ENCODE measurements around the gene SFRP2. TPM values are rescaled to one million over a fixed set of nuclear protein-coding genes. Genes with fewer than 3 reads are reported as not detected.

The SFRP2 gene
- total RNA-seq, 1 donor from 2014 or later: 86.1 TPM

DNA sequence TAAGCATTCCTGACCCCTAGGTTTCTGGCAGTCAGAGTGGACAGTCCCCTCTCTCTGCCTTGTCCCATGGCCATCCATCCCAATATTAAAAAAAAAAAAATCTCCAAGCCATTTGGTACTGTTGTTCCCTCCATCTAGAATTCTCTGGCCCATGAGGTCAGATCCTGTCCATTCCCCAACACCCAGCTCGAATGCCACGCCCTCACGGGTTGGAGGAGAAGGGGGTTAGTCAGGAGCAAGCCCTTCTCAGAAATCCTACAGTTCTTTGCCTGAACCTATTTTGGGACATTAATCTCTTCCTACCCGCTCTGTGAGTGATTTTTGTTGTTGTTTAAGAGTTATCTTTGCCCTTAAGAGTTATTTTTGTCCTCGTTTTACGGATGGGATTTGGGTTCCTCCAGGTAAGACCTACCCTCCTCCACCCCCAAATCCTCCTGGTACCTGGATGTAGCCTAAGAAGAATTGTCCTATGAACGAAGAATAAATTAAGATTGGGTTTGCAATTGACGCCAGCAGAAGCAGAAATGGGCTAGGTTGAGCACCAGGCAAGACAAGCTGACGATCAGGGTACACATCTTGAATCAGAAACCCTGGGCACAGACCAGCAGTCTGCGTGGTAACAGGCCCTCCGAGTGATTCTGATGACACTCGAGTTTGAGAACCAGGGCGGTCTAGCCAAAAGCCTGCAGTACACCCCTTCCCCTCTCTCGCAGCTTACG, 30.0 kb downstream of the SFRP2 start:
- Histone ChIP-seq H4K20me1 (ENCODE audit: low read depth) (no peaks in the 10 kb centered on the region), H3K9ac (no peak overlapping the region), H2AFZ (replicated peaks) (peak overlapping the region; percentile 92), H3K27ac (no peak overlapping the region), H3K4me2 (peak overlapping the region; percentile 96), H3F3A (ENCODE audit: low read depth) (peaks cover 26% of the 10 kb centered on the region), H3K27me3 (peaks cover 10% of the 10 kb centered on the region), H3K4me1 (peaks cover 34% of the 10 kb centered on the region), H3K36me3 (no peaks in the 10 kb centered on the region), H3K9me3 (ENCODE audit: low read depth) (no peaks in the 10 kb centered on the region), H3K79me2 (ENCODE audit: low read depth) (peaks cover 28% of the 10 kb centered on the region), H3K4me3 (peak overlapping the region; percentile 73)
- Mint-ChIP-seq H3K4me3 (peak overlapping the region; percentile 86), H3K36me3 (peaks cover 42% of the 10 kb centered on the region), H3K27me3 (ENCODE audit: insufficient read depth, low read depth) (peaks cover 12% of the 10 kb centered on the region), H3K9me3 (peaks cover 24% of the 10 kb centered on the region), H3K4me1 (peaks cover 47% of the 10 kb centered on the region), H3K27ac (peak overlapping the region; percentile 93)
- no peak for DNase-seq (ENCODE audit: low spot score)
- TF ChIP-seq, protein P1, sequence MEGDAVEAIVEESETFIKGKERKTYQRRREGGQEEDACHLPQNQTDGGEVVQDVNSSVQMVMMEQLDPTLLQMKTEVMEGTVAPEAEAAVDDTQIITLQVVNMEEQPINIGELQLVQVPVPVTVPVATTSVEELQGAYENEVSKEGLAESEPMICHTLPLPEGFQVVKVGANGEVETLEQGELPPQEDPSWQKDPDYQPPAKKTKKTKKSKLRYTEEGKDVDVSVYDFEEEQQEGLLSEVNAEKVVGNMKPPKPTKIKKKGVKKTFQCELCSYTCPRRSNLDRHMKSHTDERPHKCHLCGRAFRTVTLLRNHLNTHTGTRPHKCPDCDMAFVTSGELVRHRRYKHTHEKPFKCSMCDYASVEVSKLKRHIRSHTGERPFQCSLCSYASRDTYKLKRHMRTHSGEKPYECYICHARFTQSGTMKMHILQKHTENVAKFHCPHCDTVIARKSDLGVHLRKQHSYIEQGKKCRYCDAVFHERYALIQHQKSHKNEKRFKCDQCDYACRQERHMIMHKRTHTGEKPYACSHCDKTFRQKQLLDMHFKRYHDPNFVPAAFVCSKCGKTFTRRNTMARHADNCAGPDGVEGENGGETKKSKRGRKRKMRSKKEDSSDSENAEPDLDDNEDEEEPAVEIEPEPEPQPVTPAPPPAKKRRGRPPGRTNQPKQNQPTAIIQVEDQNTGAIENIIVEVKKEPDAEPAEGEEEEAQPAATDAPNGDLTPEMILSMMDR (IDR thresholded peaks at IDR 0.05): no peak
- no peak for TF ChIP-seq EZH2phosphoT487 (IDR thresholded peaks at IDR 0.05)
- TF ChIP-seq EZH2 (IDR thresholded peaks at IDR 0.05): no peak

DNA sequence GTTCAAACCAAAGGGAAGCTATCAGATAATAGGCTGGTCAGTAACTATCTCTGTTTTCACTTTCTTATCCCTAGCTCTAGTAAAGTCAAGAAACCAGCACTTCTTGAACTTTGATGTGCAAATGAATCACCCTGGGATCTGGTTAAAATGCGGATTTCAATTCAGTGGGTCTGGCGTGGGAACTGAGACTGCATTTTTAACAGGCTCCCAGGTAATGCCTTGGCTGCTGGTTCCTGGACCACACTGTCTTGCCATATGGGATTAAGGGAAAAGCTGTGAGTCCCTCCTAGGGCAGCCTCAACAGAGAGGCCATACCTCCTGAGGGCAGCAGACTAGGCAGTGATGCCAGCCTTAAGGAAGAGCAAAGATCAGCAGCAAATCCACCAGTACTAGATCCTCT, 30.7 kb downstream of the SFRP2 start:
- Histone ChIP-seq H3K27me3 (peaks cover 10% of the 10 kb centered on the region), H3K27ac (no peak overlapping the region), H3K79me2 (ENCODE audit: low read depth) (peaks cover 28% of the 10 kb centered on the region), H3K4me3 (no peak overlapping the region), H2AFZ (replicated peaks) (no peak overlapping the region), H3K9me3 (ENCODE audit: low read depth) (no peaks in the 10 kb centered on the region), H3K4me1 (peaks cover 27% of the 10 kb centered on the region), H3K4me2 (peak overlapping the region; percentile 96), H4K20me1 (ENCODE audit: low read depth) (no peaks in the 10 kb centered on the region), H3F3A (ENCODE audit: low read depth) (peaks cover 18% of the 10 kb centered on the region), H3K9ac (no peak overlapping the region), H3K36me3 (no peaks in the 10 kb centered on the region)
- H3K36me3 Mint-ChIP-seq: peaks cover 42% of the 10 kb centered on the region
- H3K27me3 Mint-ChIP-seq (ENCODE audit: insufficient read depth, low read depth): peaks cover 12% of the 10 kb centered on the region
- DNase-seq (ENCODE audit: low spot score): no peak
- H3K4me3 Mint-ChIP-seq: peak overlapping the region; percentile 86
- TF ChIP-seq, protein P1 (IDR thresholded peaks at IDR 0.05): no peak
- no peak for TF ChIP-seq EZH2phosphoT487 (IDR thresholded peaks at IDR 0.05)
- peaks cover 41% of the 10 kb centered on the region for H3K4me1 Mint-ChIP-seq
- peak overlapping the region; percentile 93 for H3K27ac Mint-ChIP-seq
- peaks cover 25% of the 10 kb centered on the region for H3K9me3 Mint-ChIP-seq

DNA sequence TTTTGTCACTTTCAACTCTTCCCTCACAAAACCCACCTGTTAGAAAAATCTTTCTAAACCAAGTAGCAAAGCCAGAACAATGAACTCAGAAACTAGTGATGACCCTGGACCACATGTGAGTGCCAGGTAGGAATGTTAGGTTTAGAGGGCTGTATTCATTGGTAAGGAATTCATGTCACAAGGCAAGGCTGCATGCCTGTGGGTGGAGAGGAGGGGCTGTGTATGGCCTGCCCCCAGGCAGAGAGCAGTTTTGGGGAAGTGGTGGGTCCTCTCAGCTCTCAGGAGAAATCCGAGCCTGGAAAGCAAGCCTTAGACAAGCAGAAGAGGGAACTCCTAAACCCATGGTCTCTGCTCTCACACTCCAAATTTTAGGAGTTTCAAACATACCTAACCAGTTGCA, 31.5 kb downstream of the SFRP2 start:
- Histone ChIP-seq H3K27me3 (peaks cover 10% of the 10 kb centered on the region), H3K36me3 (no peaks in the 10 kb centered on the region), H3K4me3 (no peak overlapping the region), H3K79me2 (ENCODE audit: low read depth) (peaks cover 21% of the 10 kb centered on the region), H3K9me3 (ENCODE audit: low read depth) (no peaks in the 10 kb centered on the region), H3K4me1 (peaks cover 24% of the 10 kb centered on the region), H2AFZ (replicated peaks) (no peak overlapping the region), H3K27ac (no peak overlapping the region), H4K20me1 (ENCODE audit: low read depth) (no peaks in the 10 kb centered on the region), H3F3A (ENCODE audit: low read depth) (peaks cover 12% of the 10 kb centered on the region), H3K9ac (no peak overlapping the region), H3K4me2 (no peak overlapping the region)
- H3K27ac Mint-ChIP-seq: peak overlapping the region; percentile 93
- no peak for DNase-seq (ENCODE audit: low spot score)
- TF ChIP-seq, protein P1 (IDR thresholded peaks at IDR 0.05): no peak
- TF ChIP-seq EZH2phosphoT487 (IDR thresholded peaks at IDR 0.05) (no peak), EZH2 (IDR thresholded peaks at IDR 0.05) (no peak)
- H3K36me3 Mint-ChIP-seq: peaks cover 46% of the 10 kb centered on the region
- H3K27me3 Mint-ChIP-seq (ENCODE audit: insufficient read depth, low read depth): peaks cover 12% of the 10 kb centered on the region
- H3K4me1 Mint-ChIP-seq: peaks cover 35% of the 10 kb centered on the region
- peak overlapping the region; percentile 86 for H3K4me3 Mint-ChIP-seq
- peaks cover 29% of the 10 kb centered on the region for H3K9me3 Mint-ChIP-seq
